DND-41 (cell line): ENCODE measurements around the gene CBY2.
"Not testable (repeated sequence)": the region's sequence is repeated elsewhere in the genome, so short reads cannot be mapped to it uniquely, and the experiment has no call there.

Experiments
- ATAC-seq: fragments of 200-7000 bp; cut with Tn5 transposase; 3 replicates; pipeline ENCODE4 v1.9.1; 2021; ENCODE audit warnings: low read depth; ENCODE audit not compliant: insufficient read depth
- DNase-seq: peaks from one replicate; pipeline ENCODE4 v3.0.0-alpha.2; 2020
- H2AFZ ChIP-seq: 2 replicates; pipeline ENCODE4 v1.6.0; 2012; ENCODE audit warnings: low read depth, low read length
- H3K27ac ChIP-seq: 2 replicates; pipeline ENCODE4 v1.5.1; 2012; ENCODE audit warnings: low read length, inconsistent platforms
- H3K27me3 ChIP-seq: fragments of 200-600 bp; sonication (generic); 2 replicates; pipeline ENCODE4 v1.6.0; 2012; ENCODE audit warnings: low read length, mild to moderate bottlenecking, inconsistent platforms; ENCODE audit not compliant: insufficient read depth, poor library complexity
- H3K36me3 ChIP-seq: 2 replicates; pipeline ENCODE4 v1.5.1; 2012; ENCODE audit warnings: low read length, inconsistent platforms; ENCODE audit not compliant: insufficient read depth
- H3K4me1 ChIP-seq: 2 replicates; pipeline ENCODE4 v1.5.1; 2012; ENCODE audit warnings: mild to moderate bottlenecking, low read length; ENCODE audit not compliant: insufficient read depth
- H3K4me2 ChIP-seq: 2 replicates; pipeline ENCODE4 v1.6.0; 2012; ENCODE audit warnings: mild to moderate bottlenecking, moderate library complexity, low read length, inconsistent platforms; ENCODE audit not compliant: insufficient read depth
- H3K4me3 ChIP-seq, 2 experiments: fragments of 200-600 bp in 1 of 2; shearing (Covaris generic) in 1 of 2; 2 replicates each; pipeline ENCODE4 v1.5.1; 2012 to 2016; ENCODE audit warnings: inconsistent platforms in 2 of 2, low read length in 2 of 2, mild to moderate bottlenecking in 2 of 2, low read depth in 1 of 2, moderate library complexity in 1 of 2
- H3K79me2 ChIP-seq: 2 replicates; pipeline ENCODE4 v1.6.0; 2012; ENCODE audit warnings: low read length, inconsistent platforms; ENCODE audit not compliant: insufficient read depth
- H3K9ac ChIP-seq: 2 replicates; pipeline ENCODE4 v1.6.0; 2012; ENCODE audit warnings: low read depth, mild to moderate bottlenecking, inconsistent platforms, low read length, moderate library complexity
- H3K9me3 ChIP-seq: 2 replicates; pipeline ENCODE4 v1.5.1; 2012; ENCODE audit warnings: low read length, moderate library complexity, mild to moderate bottlenecking, inconsistent platforms; ENCODE audit not compliant: insufficient read depth, severe bottlenecking
- H4K20me1 ChIP-seq: 2 replicates; pipeline ENCODE4 v1.6.0; 2012; ENCODE audit warnings: low read length; ENCODE audit not compliant: insufficient read depth
- CTCF ChIP-seq: IDR thresholded peaks from 2 replicates; pipeline ENCODE4 v1.5.1; 2012; ENCODE audit warnings: borderline replicate concordance, low read length, moderate library complexity, mild to moderate bottlenecking; ENCODE audit not compliant: poor library complexity, severe bottlenecking; ENCODE audit errors: extremely low read depth
- EZH2 ChIP-seq: IDR thresholded peaks from 3 replicates; pipeline ENCODE4 v1.6.1; 2012; ENCODE audit warnings: borderline replicate concordance, low read depth, mild to moderate bottlenecking, moderate library complexity, low read length, inconsistent platforms; ENCODE audit not compliant: severe bottlenecking

CBY2 gene

GRCh38 chr13:45752510-45752909, 50.4 kb downstream of the CBY2 start:
- no peaks in the 10 kb centered on the region for H3K79me2 ChIP-seq
- H3K27ac ChIP-seq: no peak overlapping the region
- no peaks in the 10 kb centered on the region for H3K4me1 ChIP-seq
- H3K9me3 ChIP-seq: no peaks in the 10 kb centered on the region
- no peaks in the 10 kb centered on the region for H3K36me3 ChIP-seq
- H3K27me3 ChIP-seq: peaks cover 3% of the 10 kb centered on the region
- no peak overlapping the region for H2AFZ ChIP-seq
- DNase-seq: no peak
- H3K9ac ChIP-seq: no peak overlapping the region
- no peak overlapping the region for H3K4me3 ChIP-seq
- TF ChIP-seq CTCF (no peak), EZH2 (no peak)
- no peak for ATAC-seq
- H3K4me2 ChIP-seq: no peak overlapping the region
- H4K20me1 ChIP-seq: no peaks in the 10 kb centered on the region

GRCh38 chr13:45756498-45756897, 54.4 kb downstream of the CBY2 start:
- H3K79me2 ChIP-seq, H3K4me2 ChIP-seq: not testable (repeated sequence)

GRCh38 chr13:45757589-45757988, 55.5 kb downstream of the CBY2 start:
- H3K9ac ChIP-seq, H2AFZ ChIP-seq, H3K36me3 ChIP-seq, H3K9me3 ChIP-seq, H3K4me3 ChIP-seq, H4K20me1 ChIP-seq, H3K4me2 ChIP-seq, H3K27me3 ChIP-seq, ATAC-seq, H3K79me2 ChIP-seq, H3K4me1 ChIP-seq, DNase-seq, H3K27ac ChIP-seq: not testable (repeated sequence)

More at GRCh38 chr13:45756498-45756897, 54.4 kb downstream of the CBY2 start:
- H3K27me3 ChIP-seq, ATAC-seq, H2AFZ ChIP-seq, H4K20me1 ChIP-seq, DNase-seq, H3K4me3 ChIP-seq, H3K27ac ChIP-seq, H3K9me3 ChIP-seq, H3K9ac ChIP-seq, H3K4me1 ChIP-seq, H3K36me3 ChIP-seq: not testable (repeated sequence)

- H3K9me3 ChIP-seq: no peaks in the 10 kb centered on the region
- no peak overlapping the region for H3K9ac ChIP-seq
- DNase-seq (no peak), ATAC-seq (no peak)
- no peaks in the 10 kb centered on the region for H3K4me1 ChIP-seq
- no peak overlapping the region for H3K4me3 ChIP-seq
- H3K27me3 ChIP-seq: peaks cover 12% of the 10 kb centered on the region
- no peak overlapping the region for H3K27ac ChIP-seq
- no peaks in the 10 kb centered on the region for H3K79me2 ChIP-seq
- H3K36me3 ChIP-seq: no peaks in the 10 kb centered on the region
- no peak for TF ChIP-seq EZH2
- TF ChIP-seq CTCF: no peak
- H2AFZ ChIP-seq: no peak overlapping the region
- H4K20me1 ChIP-seq: no peaks in the 10 kb centered on the region
- no peak overlapping the region for H3K4me2 ChIP-seq
Observed at GRCh38 chr13:45763419-45763818, 61.3 kb downstream of the CBY2 start.
